GM19467 (cell line): ENCODE results near the gene OR10A3.

Experiments
- ATAC-seq: cut with Tn5 transposase; IDR thresholded peaks from one replicate; pipeline ENCODE4 v1.9.1; 2021; ENCODE audit warnings: mild to moderate bottlenecking, moderate library complexity; ENCODE audit not compliant: unreplicated experiment

OR10A3 gene

GRCh38 chr11:7941146-7941545 lies 362 bp downstream of the OR10A3 start:
- no peak for ATAC-seq

- no peak for ATAC-seq
These were observed 4.9 kb downstream of the OR10A3 start for GRCh38 chr11:7936615-7937014.

- no peak for ATAC-seq
These were observed 10.3 kb downstream of the OR10A3 start, which contains the start of gene OR10A6 for GRCh38 chr11:7931168-7931567. Gene OR10A6 (minus strand): TSS chr11:7931268. CDS start chr11:7928662, 2,606 bp downstream.

- ATAC-seq = no peak
These were observed 13.9 kb downstream of the OR10A3 start for GRCh38 chr11:7927635-7928034.

GRCh38 chr11:7924536-7924935 lies 17.0 kb downstream of the OR10A3 start:
- ATAC-seq = no peak

GRCh38 chr11:7918141-7918540 lies 23.4 kb downstream of the OR10A3 start:
- ATAC-seq = no peak

- no peak for ATAC-seq
These were observed 30.5 kb downstream of the OR10A3 start for GRCh38 chr11:7911011-7911410.

GRCh38 chr11:7910286-7910788 lies 31.2 kb downstream of the OR10A3 start:
- no peak for ATAC-seq

GRCh38 chr11:7909585-7910285 lies 31.8 kb downstream of the OR10A3 start:
- no peak for ATAC-seq

GRCh38 chr11:7907121-7907520 lies 34.4 kb downstream of the OR10A3 start:
- ATAC-seq = no peak

- no peak for ATAC-seq
These were observed 35.0 kb downstream of the OR10A3 start for GRCh38 chr11:7906481-7906880.

- ATAC-seq = no peak
These were observed 35.5 kb downstream of the OR10A3 start for GRCh38 chr11:7905961-7906429.

GRCh38 chr11:7905549-7905948 lies 36.0 kb downstream of the OR10A3 start:
- ATAC-seq = no peak

- ATAC-seq = no peak
These were observed 36.6 kb downstream of the OR10A3 start for GRCh38 chr11:7904917-7905316.

- no peak for ATAC-seq
These were observed 37.6 kb downstream of the OR10A3 start for GRCh38 chr11:7903940-7904339.

- ATAC-seq = no peak
These were observed 40.1 kb downstream of the OR10A3 start for GRCh38 chr11:7901319-7901854.

GRCh38 chr11:7900686-7901085 lies 40.8 kb downstream of the OR10A3 start:
- no peak for ATAC-seq

GRCh38 chr11:7899418-7899817 lies 42.1 kb downstream of the OR10A3 start:
- ATAC-seq = no peak

GRCh38 chr11:7898666-7899283 lies 42.7 kb downstream of the OR10A3 start:
- no peak for ATAC-seq

GRCh38 chr11:7896009-7896785 lies 45.3 kb downstream of the OR10A3 start:
- no peak for ATAC-seq

GRCh38 chr11:7894251-7894650 lies 47.3 kb downstream of the OR10A3 start:
- no peak for ATAC-seq
